Erythroblast (primary cell): ENCODE measurements around the gene LHX4.

Experiments
- GATA1 ChIP-seq: IDR thresholded peaks from 2 replicates; pipeline ENCODE4 v1.6.1; 2011; ENCODE audit warnings: low read depth, mild to moderate bottlenecking, control low read depth, low read length, moderate library complexity
- POLR2A ChIP-seq: IDR thresholded peaks from 2 replicates; pipeline ENCODE4 v1.6.1; 2011; ENCODE audit warnings: mild to moderate bottlenecking, low read length

DNA sequence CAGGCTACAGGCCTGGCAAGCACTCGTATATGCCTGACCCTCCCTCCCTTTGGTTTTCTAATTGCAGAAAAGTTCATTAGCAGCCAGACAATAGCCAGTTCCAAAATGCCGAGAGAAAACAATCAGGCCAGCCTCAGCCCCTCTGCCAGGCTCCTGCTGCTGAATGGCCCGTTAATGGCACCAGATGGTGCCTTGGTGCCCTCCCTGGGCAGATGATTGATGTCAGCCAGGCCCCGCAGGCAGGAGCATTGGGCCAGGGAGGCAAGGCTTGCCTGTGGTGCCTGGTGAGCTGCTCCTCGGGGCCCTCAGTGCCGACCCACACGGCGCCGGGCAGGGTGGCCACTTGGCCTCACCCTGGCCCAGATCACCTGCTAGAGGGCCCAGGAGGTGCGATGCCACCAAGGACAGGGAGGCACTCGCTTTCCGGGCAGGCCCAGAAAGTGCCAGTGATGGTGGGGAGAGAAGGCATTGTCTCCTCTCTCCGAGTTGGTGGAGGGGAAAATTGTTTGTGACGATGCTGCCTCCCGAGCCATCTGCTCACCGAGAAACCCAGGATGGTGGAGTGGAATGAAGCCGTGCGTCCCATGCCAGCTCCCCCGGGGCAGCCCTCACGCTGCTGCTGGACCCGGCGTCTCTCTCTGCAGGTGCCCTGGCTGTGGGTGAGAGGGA is 47.3 kb upstream of the LHX4 start:
- TF ChIP-seq POLR2A = no peak
- no peak for TF ChIP-seq GATA1
